ENCODE measurements around the gene EFNA5.

DNA sequence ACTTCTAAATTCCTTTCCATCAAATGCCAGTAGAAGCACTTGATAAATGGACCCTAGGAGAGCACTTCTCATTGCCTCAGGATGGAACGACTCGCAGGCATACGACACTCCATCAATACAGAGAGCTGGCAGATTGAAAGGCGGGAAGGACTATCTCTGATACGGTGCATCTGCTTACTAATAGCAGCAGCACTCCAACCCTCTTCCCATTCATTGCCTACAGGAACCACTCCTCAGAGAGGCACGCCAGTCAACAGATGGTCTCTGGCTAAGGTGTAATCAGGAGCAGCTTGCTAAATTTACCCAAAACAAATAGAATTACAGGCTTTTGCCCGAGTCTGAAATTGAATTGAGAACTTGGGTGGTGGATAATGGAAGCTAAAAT, 168.1 kb downstream of the EFNA5 start:
- TF ChIP-seq YY1 (IDR thresholded peaks at IDR 0.05; ENCODE audit: insufficient read depth, insufficient read length) (no peak), ZNF274 (IDR thresholded peaks at IDR 0.05; ENCODE audit: low read depth, low read length) (no peak), SUZ12 (IDR thresholded peaks at IDR 0.05; ENCODE audit: extremely low read depth, insufficient read depth, insufficient read length) (no peak)

Data from NT2/D1 (cell line).